GM12878 (cell line): ENCODE data around the gene FRMD8. TPM values are rescaled to one million over a fixed set of nuclear protein-coding genes. Genes with fewer than 3 reads are reported as not detected.

Source experiments
- ATAC-seq: fragments of 200-7000 bp; cut with Tn5 transposase; 3 replicates; pipeline ENCODE4 v1.9.1; 2020; ENCODE audit warnings: mild to moderate bottlenecking, moderate library complexity
- BruUV-seq: library from RNA; stranded (reverse); fragments of 400-500 nt; replicated peaks from 2 replicates; lab custom pipeline; 2021; lab: Mats Ljungman, UMichigan
- CTCF ChIA-PET: fragments of 300-600 bp; sonication (Branson Sonifier 250); formaldehyde crosslinking; extraction: SDS; loops from one replicate; lab custom pipeline; 2021; ENCODE audit warnings: inconsistent platforms; lab: Yijun Ruan, JAX
- POLR2A ChIA-PET: fragments of 350-600 bp; formaldehyde crosslinking; extraction: SDS; loops from one replicate; lab custom pipeline; 2021; ENCODE audit warnings: inconsistent platforms; lab: Charles Lee
- RAD21 ChIA-PET: fragments of 300-600 bp; sonication (Branson Sonifier 250); formaldehyde crosslinking; loops from one replicate; lab custom pipeline; 2023; ENCODE audit warnings: antibody characterized with exemption; ENCODE audit not compliant: unreplicated experiment; lab: Charles Lee
- SMC1A ChIA-PET: fragments of 300-600 bp; sonication (Branson Sonifier 250); formaldehyde crosslinking; loops from one replicate; lab custom pipeline; 2023; ENCODE audit not compliant: unreplicated experiment, uncharacterized antibody; lab: Charles Lee
- DNase-seq: peaks from one replicate; pipeline ENCODE4 v3.0.0-alpha.2; 2011; ENCODE audit warnings: low read depth, low spot score
- FAIRE-seq: peaks from 3 replicates; lab custom pipeline; 2011; peaks lifted over from hg19 to GRCh38; lab: Jason Lieb, UNC
- H2AFZ ChIP-seq: 2 replicates; pipeline ENCODE4 v1.6.0; 2011; ENCODE audit warnings: low read depth, low read length, control low read depth; ENCODE audit not compliant: control insufficient read depth
- H3K27ac ChIP-seq: 2 replicates; pipeline ENCODE4 v1.5.1; 2011; ENCODE audit warnings: control low read depth; ENCODE audit not compliant: control insufficient read depth, insufficient read depth
- H3K27me3 ChIP-seq, 2 experiments: replicated peaks in 1 of 2; 2 replicates each; pipeline versions ENCODE4 v1.6.0 to v1.6.1; 2011; ENCODE audit warnings: low read length in 1 of 2; ENCODE audit not compliant: control insufficient read depth in 2 of 2, insufficient read depth in 2 of 2
- H3K36me3 ChIP-seq, 2 experiments: 2 replicates each; pipeline ENCODE4 v1.5.1; 2011; ENCODE audit warnings: low read length in 1 of 2; ENCODE audit not compliant: control insufficient read depth in 2 of 2, insufficient read depth in 2 of 2
- H3K4me1 ChIP-seq: 2 replicates; pipeline ENCODE4 v1.6.1; 2011; ENCODE audit warnings: mild to moderate bottlenecking, low read length, moderate library complexity, mixed read lengths; ENCODE audit not compliant: control insufficient read depth, insufficient read depth
- H3K4me2 ChIP-seq: 2 replicates; pipeline ENCODE4 v1.6.0; 2011; ENCODE audit warnings: control low read depth; ENCODE audit not compliant: control insufficient read depth, insufficient read depth
- H3K4me3 ChIP-seq: fragments of 200-600 bp; sonication (generic); 2 replicates; pipeline ENCODE4 v1.5.1; 2016
- H3K79me2 ChIP-seq: 2 replicates; pipeline ENCODE4 v1.6.0; 2011; ENCODE audit warnings: low read length; ENCODE audit not compliant: control insufficient read depth, insufficient read depth
- H3K9ac ChIP-seq: 2 replicates; pipeline ENCODE4 v1.8.0; 2011; ENCODE audit warnings: low read length, control low read depth, mixed read lengths; ENCODE audit not compliant: control insufficient read depth, insufficient read depth
- H3K9me3 ChIP-seq: replicated peaks from 3 replicates; pipeline ENCODE4 v1.5.1; 2011; ENCODE audit warnings: mild to moderate bottlenecking, low read length; ENCODE audit not compliant: control insufficient read depth, insufficient read depth
- H4K20me1 ChIP-seq: 2 replicates; pipeline ENCODE4 v1.6.0; 2011; ENCODE audit not compliant: control insufficient read depth, insufficient read depth
- ATF2 ChIP-seq: IDR thresholded peaks from 2 replicates; pipeline ENCODE4 v1.6.1; 2012; ENCODE audit warnings: low read length, inconsistent platforms
- ATF3 ChIP-seq: IDR thresholded peaks from 2 replicates; pipeline ENCODE4 v1.6.1; 2011; ENCODE audit warnings: low read depth, mild to moderate bottlenecking, low read length, moderate library complexity, borderline replicate concordance; ENCODE audit errors: extremely low read depth
- BMI1 ChIP-seq: fragments of 450-650 bp; IDR thresholded peaks from 2 replicates; pipeline ENCODE4 v1.6.1; 2016; ENCODE audit warnings: mild to moderate bottlenecking, moderate library complexity, borderline replicate concordance
- CHD1 ChIP-seq: IDR thresholded peaks from 2 replicates; pipeline ENCODE4 v1.6.1; 2012; ENCODE audit warnings: low read depth, low read length, improper control_type of control experiment
- CREM ChIP-seq: IDR thresholded peaks from 2 replicates; pipeline ENCODE4 v1.6.1; 2014; ENCODE audit warnings: antibody characterized with exemption, low read depth
- ELK1 ChIP-seq: IDR thresholded peaks from 2 replicates; pipeline ENCODE4 v1.6.1; 2012; ENCODE audit warnings: low read depth, low read length, improper control_type of control experiment
- IKZF1 ChIP-seq: fragments of 450-650 bp; conservative IDR thresholded peaks from 2 replicates; pipeline ENCODE4 v1.6.1; 2017; ENCODE audit warnings: antibody characterized with exemption, mild to moderate bottlenecking
- MTA2 ChIP-seq: fragments of 450-650 bp; IDR thresholded peaks from 2 replicates; pipeline ENCODE4 v1.6.1; 2016; ENCODE audit warnings: low read depth, mild to moderate bottlenecking, moderate library complexity
- MYC ChIP-seq: IDR thresholded peaks from 2 replicates; pipeline ENCODE4 v1.6.1; 2011; ENCODE audit warnings: mild to moderate bottlenecking, low read length, moderate library complexity, inconsistent platforms; ENCODE audit not compliant: insufficient read depth, insufficient replicate concordance, insufficient read length, severe bottlenecking
- NFXL1 ChIP-seq: fragments of 450-650 bp; IDR thresholded peaks from 2 replicates; pipeline ENCODE4 v1.6.1; 2017; ENCODE audit warnings: antibody characterized with exemption, mild to moderate bottlenecking, borderline replicate concordance
- POLR2A ChIP-seq: IDR thresholded peaks from 2 replicates; pipeline ENCODE4 v1.6.1; 2011; ENCODE audit warnings: low read depth, mild to moderate bottlenecking, low read length
- POLR2AphosphoS5 ChIP-seq: IDR thresholded peaks from 2 replicates; pipeline ENCODE4 v1.6.1; 2011; ENCODE audit warnings: mild to moderate bottlenecking, low read length, inconsistent platforms
- SMARCA5 ChIP-seq: fragments of 450-650 bp; IDR thresholded peaks from 2 replicates; pipeline ENCODE4 v1.6.1; 2017; ENCODE audit warnings: mild to moderate bottlenecking
- SMC3 ChIP-seq: IDR thresholded peaks from 2 replicates; pipeline ENCODE4 v1.6.1; 2011; ENCODE audit warnings: low read length, improper control_type of control experiment, borderline replicate concordance
- SP1 ChIP-seq: IDR thresholded peaks from one replicate; pipeline ENCODE4 v1.6.1; 2011; ENCODE audit warnings: low read depth, low read length
- TCF7 ChIP-seq: IDR thresholded peaks from 2 replicates; pipeline ENCODE4 v1.6.1; 2014; ENCODE audit warnings: antibody characterized with exemption, borderline replicate concordance
- USF2 ChIP-seq: IDR thresholded peaks from 2 replicates; pipeline ENCODE4 v1.6.1; 2011; ENCODE audit warnings: low read depth, low read length, improper control_type of control experiment, borderline replicate concordance
- ZBED1 ChIP-seq: IDR thresholded peaks from 2 replicates; pipeline ENCODE4 v1.6.1; 2016; ENCODE audit warnings: borderline replicate concordance
- ZNF207 ChIP-seq: fragments of 450-650 bp; IDR thresholded peaks from 2 replicates; pipeline ENCODE4 v1.6.1; 2014; ENCODE audit warnings: antibody characterized with exemption, mild to moderate bottlenecking, borderline replicate concordance
- ZNF24 ChIP-seq: fragments of 450-650 bp; IDR thresholded peaks from 2 replicates; pipeline ENCODE4 v1.6.1; 2017; ENCODE audit warnings: antibody characterized with exemption, mild to moderate bottlenecking
- ZNF384 ChIP-seq: IDR thresholded peaks from 2 replicates; pipeline ENCODE4 v1.6.1; 2012; ENCODE audit warnings: low read depth, mild to moderate bottlenecking, low read length, improper control_type of control experiment, borderline replicate concordance
- WGBS: methylation state at CpG from one replicate; pipeline ENCODE4 v1.1.6; 2016; ENCODE audit warnings: low lambda C conversion rate; ENCODE audit not compliant: insufficient replicate concordance, insufficient coverage; ENCODE audit errors: missing lambda C conversion rate; 5-methylcytosine and 5-hydroxymethylcytosine counted together
- in situ Hi-C: fragments of 300-500 bp; cut with MboI; formaldehyde crosslinking; loops from 9 replicates; pipeline ENCODE4 v1.14.3; 2018; ENCODE audit warnings: mixed read lengths
- intact Hi-C: fragments of 100-400 bp; cut with micrococcal nuclease; formaldehyde crosslinking; loops from one replicate; pipeline ENCODE4 v1.14.2; 2022; ENCODE audit not compliant: unreplicated experiment
- polyA plus RNA-seq, 11 experiments: library from polyadenylated mRNA; depleted of rRNA in 4 of 11; unstranded in 6 of 11; stranded (reverse) in 5 of 11; fragments of >200 nt; fragmentation: Nextera tagmentation in 4 of 11; fragmentation: Illumina TruSeq in 1 of 11; extraction: Ambion mirVana in 4 of 11; extraction: Trizol in 1 of 11; gene quantifications; 1 replicate in 1 of 11; 2 replicates in 10 of 11; pipeline versions ENCODE4 v1.2.1 to v1.2.3, GENCODE V29; 2011 to 2016; ENCODE audit warnings: inconsistent platforms in 2 of 11, missing spikeins in 2 of 11, low read depth in 1 of 11
- total RNA-seq, 4 experiments: library from RNA; depleted of rRNA in 3 of 4; stranded (reverse); fragments of >200 nt in 3 of 4; fragmentation: Illumina TruSeq in 1 of 4; extraction: Trizol in 1 of 4; gene quantifications; 2 replicates each; pipeline versions ENCODE4 v1.2.1 to v1.2.3, GENCODE V29; 2013 to 2021

The FRMD8 gene
- total and polyA plus RNA-seq, 10 of the 15 experiments (the other 5 are each of a cell fraction or from before 2014, with no cell fraction given): 8.3 to 69.4 (median 28.0) TPM

GRCh38 chr11:65382033-65382803 lies 4.2 kb upstream of the FRMD8 start, which contains the start of gene SLC25A45:
SLC25A45 (minus strand) TSS chr11:65382646; CDS start chr11:65381951, 695 bp downstream.
- Histone ChIP-seq H3K9me3 (no peaks in the 10 kb centered on the region), H3K36me3 (peaks cover 0 to 3% of the 10 kb centered on the region in 2 experiments; a peak in 2 of 4 replicates), H2AFZ (peak within 1 kb of the TSS; percentile 67), H3K27me3 (no peaks in the 10 kb centered on the region), H3K4me2 (peak within 1 kb of the TSS; percentile 99), H4K20me1 (no peaks in the 10 kb centered on the region), H3K27ac (peak within 1 kb of the TSS; percentile 99), H3K79me2 (peaks cover 24% of the 10 kb centered on the region), H3K4me3 (peak within 1 kb of the TSS; percentile 90), H3K4me1 (peaks cover 58% of the 10 kb centered on the region), H3K9ac (peak within 1 kb of the TSS; percentile 98)
- CTCF ChIA-PET: interaction anchor here (0.6 to 3.1 kb wide), 14 partner anchors 20 to 191 kb away, joined by 3 to 16 read pairs (median 4); partner anchors contain the start of gene MALAT1
- intact Hi-C loops: loop anchor here (2.0 to 5.0 kb wide), 2 partner anchors 35 to 115 kb away; partner anchors contain the start of gene MALAT1
- RAD21 ChIA-PET: interaction anchor here (0.6 to 3.4 kb wide), 11 partner anchors 15 to 128 kb away, joined by 3 to 23 read pairs (median 3); partner anchors contain the start of gene NEAT1
- peak; percentile 86 for ATAC-seq
- peak; percentile 98 for FAIRE-seq
- TSS peak; percentile 86 for BruUV-seq
- DNase-seq: peak; percentile 84
- in situ Hi-C loops: no loop called here
- SMC1A ChIA-PET: interaction anchor here (1.3 to 4.1 kb wide), 4 partner anchors 34 to 87 kb away, joined by 7 to 20 read pairs (median 9); no protein-coding TSS in a partner anchor
- under 1% methylated on average over 27 of the region's 27 CpGs for WGBS
- POLR2A ChIA-PET: interaction anchor here (0.5 to 1.7 kb wide), 16 partner anchors 9 to 445 kb away, joined by 3 to 10 read pairs (median 4); no protein-coding TSS in a partner anchor
- TF ChIP-seq TCF7: no peak
- no peak for TF ChIP-seq ZNF24
- TF ChIP-seq ZBED1: no peak
- TF ChIP-seq NFXL1: no peak
- peak; percentile 78 for TF ChIP-seq POLR2A
- TF ChIP-seq SP1: peak; percentile 2
- TF ChIP-seq ZNF207: peak; percentile 85; the same call in 1 of the 2 replicates
- 0 out of 2 replicates have a peak, but pooled peaks have one; percentile 91 for TF ChIP-seq POLR2AphosphoS5
- peak; percentile 53; the same call in 1 of the 2 replicates for TF ChIP-seq CREM
- peak; percentile 66 for TF ChIP-seq SMC3
- TF ChIP-seq CHD1: peak; percentile 74; the same call in 1 of the 2 replicates
- TF ChIP-seq BMI1: no peak
- peak; percentile 21; the same call in 1 of the 2 replicates for TF ChIP-seq MTA2
- TF ChIP-seq MYC: no peak
- peak; percentile 86 for TF ChIP-seq IKZF1
- TF ChIP-seq ATF3: no peak
- 0 out of 2 replicates have a peak, but pooled peaks have one; percentile 22 for TF ChIP-seq ELK1
- TF ChIP-seq SMARCA5: peak; percentile 93
- no peak for TF ChIP-seq ATF2
- TF ChIP-seq ZNF384: no peak
- no peak for TF ChIP-seq USF2
